ENCODE results near the gene DIP2C.

The DIP2C gene

GRCh38 chr10:546971-547590 is 142.4 kb downstream of the DIP2C start:
- Histone ChIP-seq H3K27ac (no peak overlapping the region), H3K36me3 (replicated peaks) (no peaks in the 10 kb centered on the region), H3K4me3 (ENCODE audit: low read depth, low read length) (no peak overlapping the region), H3K27me3 (replicated peaks) (no peaks in the 10 kb centered on the region)
- in situ Hi-C loops (cut with HindIII; ENCODE audit: low pct_ligation_motif_present, low sequenced_read_pairs), result no loop called here
- TF ChIP-seq CTCF (IDR thresholded peaks at IDR 0.05; ENCODE audit: low read depth, low read length, missing control alignments), result no peak
- no peak for DNase-seq

- H3K36me3 ChIP-seq (replicated peaks), result no peaks in the 10 kb centered on the region
- no peaks in the 10 kb centered on the region for H3K27me3 ChIP-seq (replicated peaks)
- in situ Hi-C loops (cut with HindIII; ENCODE audit: low pct_ligation_motif_present, low sequenced_read_pairs), result no loop called here
- no peak for TF ChIP-seq CTCF (IDR thresholded peaks at IDR 0.05; ENCODE audit: low read depth, low read length, missing control alignments)
- H3K27ac ChIP-seq, result no peak overlapping the region
- DNase-seq, result no peak
- H3K4me3 ChIP-seq (ENCODE audit: low read depth, low read length), result no peak overlapping the region
Measured at GRCh38 chr10:546451-546850, 143.0 kb downstream of the DIP2C start.

GRCh38 chr10:543862-544822 is 145.3 kb downstream of the DIP2C start:
- Histone ChIP-seq H3K4me3 (ENCODE audit: low read depth, low read length) (no peak overlapping the region), H3K27ac (no peak overlapping the region), H3K27me3 (replicated peaks) (no peaks in the 10 kb centered on the region), H3K36me3 (replicated peaks) (no peaks in the 10 kb centered on the region)
- DNase-seq, result no peak
- in situ Hi-C loops (cut with HindIII; ENCODE audit: low pct_ligation_motif_present, low sequenced_read_pairs), result no loop called here
- no peak for TF ChIP-seq CTCF (IDR thresholded peaks at IDR 0.05; ENCODE audit: low read depth, low read length, missing control alignments)

- Histone ChIP-seq H3K36me3 (replicated peaks) (no peaks in the 10 kb centered on the region), H3K27ac (no peak overlapping the region), H3K27me3 (replicated peaks) (no peaks in the 10 kb centered on the region), H3K4me3 (ENCODE audit: low read depth, low read length) (no peak overlapping the region)
- in situ Hi-C loops (cut with HindIII; ENCODE audit: low pct_ligation_motif_present, low sequenced_read_pairs), result no loop called here
- no peak for TF ChIP-seq CTCF (IDR thresholded peaks at IDR 0.05; ENCODE audit: low read depth, low read length, missing control alignments)
- no peak for DNase-seq
Measured at GRCh38 chr10:543131-543530, 146.3 kb downstream of the DIP2C start.

GRCh38 chr10:541750-542371 is 147.6 kb downstream of the DIP2C start:
- Histone ChIP-seq H3K36me3 (replicated peaks) (no peaks in the 10 kb centered on the region), H3K27ac (no peak overlapping the region), H3K27me3 (replicated peaks) (no peaks in the 10 kb centered on the region), H3K4me3 (ENCODE audit: low read depth, low read length) (no peak overlapping the region)
- no peak for DNase-seq
- in situ Hi-C loops (cut with HindIII; ENCODE audit: low pct_ligation_motif_present, low sequenced_read_pairs), result no loop called here
- TF ChIP-seq CTCF (IDR thresholded peaks at IDR 0.05; ENCODE audit: low read depth, low read length, missing control alignments), result no peak

Measured in brain microvascular endothelial cell (primary cell).